ENCODE data around the gene SERP2. TPM values are rescaled to one million over a fixed set of nuclear protein-coding genes. Genes with fewer than 3 reads are reported as not detected.
"Not testable (repeated sequence)": the region's sequence is repeated elsewhere in the genome, so short reads cannot be mapped to it uniquely, and the experiment has no call there.

SERP2 gene
- 10 to 100 TPM in 1 of 4 donors, 1 to 10 TPM in 3; 3.2 to 12.4 (median 3.5) TPM for total RNA-seq

DNA sequence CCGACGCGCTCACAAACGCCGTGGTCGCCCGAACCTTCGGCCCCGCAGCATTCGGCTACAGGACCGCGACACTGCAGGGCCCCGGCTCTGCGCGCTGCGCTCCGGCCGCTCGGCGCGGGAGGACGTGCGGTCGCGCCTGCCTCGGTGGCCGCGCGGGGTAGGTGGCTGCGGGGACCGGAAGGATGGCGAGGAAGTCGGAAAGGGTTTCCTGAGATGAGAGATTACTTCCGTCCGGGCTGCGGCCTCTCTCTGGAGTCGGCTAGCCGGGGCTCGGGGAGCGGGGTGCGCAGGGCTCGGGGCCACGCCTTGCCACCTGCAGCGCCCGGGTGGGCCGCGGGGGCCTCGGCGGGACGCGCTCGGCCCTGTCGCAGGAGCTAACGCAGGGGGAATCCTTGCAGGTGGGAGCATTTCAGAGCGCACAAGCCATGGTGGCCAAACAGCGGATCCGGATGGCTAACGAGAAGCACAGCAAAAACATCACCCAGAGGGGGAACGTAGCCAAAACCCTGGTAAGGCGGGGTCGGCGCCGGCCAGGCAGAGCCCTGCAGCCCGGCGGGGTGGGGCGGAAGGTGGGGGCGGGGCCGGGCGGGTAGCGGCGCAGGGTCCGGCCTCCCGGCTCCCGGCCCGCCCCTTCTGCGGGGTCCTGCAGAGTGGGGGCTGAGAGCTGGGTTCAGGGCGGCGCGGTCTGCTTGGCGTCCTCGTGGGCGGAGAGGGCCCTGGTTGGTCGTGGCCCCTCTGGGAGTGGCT is at the start of gene SERP2:
Gene SERP2 (plus strand): TSS at position 224 of the 747 bp plus-strand sequence. CDS start 202 bp downstream, at position 426.
- Histone ChIP-seq H3K27ac (peak within 1 kb of the TSS in 3 of 4 donors; percentile 19 to 72 (median 57)), H3K4me3 (peak within 1 kb of the TSS; percentile 42 to 76 (median 51)), H3K27me3 (no peaks in the 10 kb centered on the region), H3K4me1 (peaks cover 0 to 36% (median 1%) of the 10 kb centered on the region in 4 donors), H3K36me3 (no peaks in the 10 kb centered on the region), H3K9me3 (no peaks in the 10 kb centered on the region)
- no peak for TF ChIP-seq POLR2A (IDR thresholded peaks at IDR 0.05)
- no peak for TF ChIP-seq CTCF (IDR thresholded peaks at IDR 0.05)
- DNase-seq = peak in 1 of 3 donors; percentile 59

GRCh38 chr13:44326961-44327360 is 46.7 kb upstream of the SERP2 start:
- TF ChIP-seq POLR2A (IDR thresholded peaks at IDR 0.05) (no peak), CTCF (IDR thresholded peaks at IDR 0.05) (no peak)
- H3K27ac ChIP-seq = no peak overlapping the region
- no peak for DNase-seq
- H3K4me3 ChIP-seq = no peak overlapping the region
- H3K36me3 ChIP-seq = no peaks in the 10 kb centered on the region
- no peaks in the 10 kb centered on the region for H3K9me3 ChIP-seq
- H3K27me3 ChIP-seq = no peaks in the 10 kb centered on the region
- no peaks in the 10 kb centered on the region for H3K4me1 ChIP-seq

DNA sequence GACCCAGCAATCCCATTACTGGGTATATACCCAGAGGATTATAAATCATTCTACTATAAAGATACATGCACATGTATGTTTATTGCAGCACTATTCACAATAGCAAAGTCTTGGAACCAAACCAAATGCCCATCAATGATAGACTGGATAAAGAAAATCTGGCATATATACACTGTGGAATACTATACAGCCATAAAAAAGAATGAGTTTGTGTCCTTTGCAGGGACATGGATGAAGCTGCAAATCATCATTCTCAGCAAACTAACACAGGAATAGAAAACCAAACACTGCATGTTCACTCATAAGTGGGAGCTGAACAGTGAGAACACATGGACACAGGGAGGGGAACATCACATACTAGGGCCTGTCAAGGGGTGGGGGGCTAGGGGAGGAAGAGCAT is 44.6 kb upstream of the SERP2 start:
- H3K36me3 ChIP-seq, H3K4me1 ChIP-seq, H3K4me3 ChIP-seq, H3K27ac ChIP-seq, H3K27me3 ChIP-seq, H3K9me3 ChIP-seq, DNase-seq: not testable (repeated sequence)

- Histone ChIP-seq H3K9me3 (no peaks in the 10 kb centered on the region), H3K27ac (no peak overlapping the region), H3K27me3 (no peaks in the 10 kb centered on the region), H3K36me3 (no peaks in the 10 kb centered on the region), H3K4me3 (no peak overlapping the region), H3K4me1 (peaks cover 0 to 4% (median 0%) of the 10 kb centered on the region in 4 donors)
- DNase-seq = no peak
- TF ChIP-seq CTCF (IDR thresholded peaks at IDR 0.05) (no peak), POLR2A (IDR thresholded peaks at IDR 0.05) (no peak)
Measured at GRCh38 chr13:44329909-44330545, 43.6 kb upstream of the SERP2 start.

DNA sequence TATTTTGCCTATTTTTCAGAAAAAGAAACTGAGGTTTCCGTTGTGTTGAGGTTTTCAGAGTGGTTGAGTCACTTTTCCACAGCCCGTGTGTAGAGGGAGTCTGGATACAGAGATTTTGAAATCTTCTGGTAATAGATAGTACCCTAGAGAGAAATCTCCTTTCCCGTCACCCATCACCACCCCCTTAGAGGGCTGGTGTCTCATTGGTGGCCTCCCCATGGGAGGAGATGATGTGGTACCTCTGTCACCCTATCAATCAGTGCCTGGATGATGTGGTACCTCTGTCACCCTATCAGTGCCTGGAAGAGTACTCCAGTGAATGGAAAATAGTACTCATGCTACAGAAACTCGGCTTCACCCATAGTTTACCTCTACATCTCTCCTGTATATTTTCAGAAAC is 42.2 kb upstream of the SERP2 start:
- no peak for DNase-seq
- Histone ChIP-seq H3K27ac (peak overlapping the region in 3 of 4 donors; percentile 20 to 62 (median 38)), H3K36me3 (no peaks in the 10 kb centered on the region), H3K9me3 (no peaks in the 10 kb centered on the region), H3K4me3 (no peak overlapping the region), H3K4me1 (peaks cover 0 to 4% (median 0%) of the 10 kb centered on the region in 4 donors), H3K27me3 (no peaks in the 10 kb centered on the region)
- TF ChIP-seq POLR2A (IDR thresholded peaks at IDR 0.05) = no peak
- no peak for TF ChIP-seq CTCF (IDR thresholded peaks at IDR 0.05)
